NB4 (cell line): ENCODE results near the gene COL24A1.
"Not testable (repeated sequence)": the region's sequence is repeated elsewhere in the genome, so short reads cannot be mapped to it uniquely, and the experiment has no call there.

Source experiments
- CTCF ChIP-seq: IDR thresholded peaks from one replicate; pipeline ENCODE4 v1.5.1; 2012; ENCODE audit warnings: low read depth, low read length
- MAX ChIP-seq: IDR thresholded peaks from 2 replicates; pipeline ENCODE4 v1.6.1; 2011; ENCODE audit warnings: low read depth, low read length
- MYC ChIP-seq: IDR thresholded peaks from 2 replicates; pipeline ENCODE4 v1.6.1; 2011; ENCODE audit warnings: low read depth, low read length
- POLR2A ChIP-seq: IDR thresholded peaks from 2 replicates; pipeline ENCODE4 v1.6.1; 2011; ENCODE audit warnings: mild to moderate bottlenecking; ENCODE audit not compliant: insufficient read length; ENCODE audit errors: extremely low read depth

- not testable (repeated sequence) for TF ChIP-seq CTCF, POLR2A, MAX, MYC
Measured at GRCh38 chr1:85714418-85715114, 442.0 kb downstream of the COL24A1 start.
